WTC11 (cell line): ENCODE results near the gene ICAM1.

Source experiments
- ATF2 ChIP-seq: sonication (generic); formaldehyde crosslinking; IDR thresholded peaks from 2 replicates; pipeline ENCODE4 v1.8.1; 2022; ENCODE audit warnings: low read depth, missing genetic modification reagents, borderline replicate concordance
- CBFB ChIP-seq: sonication (generic); formaldehyde crosslinking; IDR thresholded peaks from 2 replicates; pipeline ENCODE4 v1.8.1; 2022; ENCODE audit warnings: mild to moderate bottlenecking, low read depth, missing genetic modification reagents
- CTCF ChIP-seq: fragments of 200-600 bp; IDR thresholded peaks from 2 replicates; pipeline ENCODE4 v1.8.0; 2022; ENCODE audit warnings: antibody characterized with exemption
- GTF2I ChIP-seq: fragments of 250-450 bp; sonication (Bioruptor Pico); conservative IDR thresholded peaks from 2 replicates; pipeline ENCODE4 v1.4.0; 2021; ENCODE audit warnings: mild to moderate bottlenecking
- MLX ChIP-seq: sonication (generic); formaldehyde crosslinking; IDR thresholded peaks from 2 replicates; pipeline ENCODE4 v1.8.1; 2023; ENCODE audit warnings: mild to moderate bottlenecking, missing genetic modification reagents, moderate library complexity
- NR2C2 ChIP-seq: sonication (generic); formaldehyde crosslinking; IDR thresholded peaks from 2 replicates; pipeline ENCODE4 v1.8.0; 2022; ENCODE audit warnings: mild to moderate bottlenecking, missing genetic modification reagents
- RELA ChIP-seq: sonication (generic); formaldehyde crosslinking; IDR thresholded peaks from 2 replicates; pipeline ENCODE4 v1.8.1; 2022; ENCODE audit warnings: missing genetic modification reagents, mild to moderate bottlenecking, borderline replicate concordance
- RORB ChIP-seq: fragments of 250-450 bp; sonication (Bioruptor Pico); IDR thresholded peaks from 2 replicates; pipeline ENCODE4 v1.9.0; 2021; ENCODE audit warnings: mild to moderate bottlenecking
- SP1 ChIP-seq: sonication (generic); formaldehyde crosslinking; conservative IDR thresholded peaks from 2 replicates; pipeline ENCODE4 v1.8.1; 2022; ENCODE audit warnings: missing genetic modification reagents
- TEAD1 ChIP-seq: sonication (generic); formaldehyde crosslinking; IDR thresholded peaks from 2 replicates; pipeline ENCODE4 v1.8.0; 2022; ENCODE audit warnings: mild to moderate bottlenecking, missing genetic modification reagents
- TP53 ChIP-seq: sonication (generic); formaldehyde crosslinking; IDR thresholded peaks from 2 replicates; pipeline ENCODE4 v1.8.1; 2023; ENCODE audit warnings: mild to moderate bottlenecking, missing genetic modification reagents

GRCh38 chr19:10335352-10335985 is 64.5 kb downstream of the ICAM1 start:
- TF ChIP-seq TP53 (CRISPR knock-in tag): no peak
- no peak for TF ChIP-seq CTCF
- no peak for TF ChIP-seq TEAD1
- no peak for TF ChIP-seq NR2C2 (CRISPR knock-in tag)
- no peak for TF ChIP-seq SP1 (CRISPR knock-in tag)
- no peak for TF ChIP-seq MLX (CRISPR knock-in tag)
- no peak for TF ChIP-seq CBFB
- TF ChIP-seq RORB (CRISPR knock-in tag): no peak
- TF ChIP-seq ATF2 (CRISPR knock-in tag): no peak
- TF ChIP-seq GTF2I (CRISPR knock-in tag): no peak
- no peak for TF ChIP-seq RELA (CRISPR knock-in tag)
